ENCODE results near the gene VSTM4. TPM values are rescaled to one million over a fixed set of nuclear protein-coding genes. Genes with fewer than 3 reads are reported as not detected.

Gene VSTM4
- total and polyA plus RNA-seq, 4 donors = 1.0 to 3.1 (median 2.0) TPM

DNA sequence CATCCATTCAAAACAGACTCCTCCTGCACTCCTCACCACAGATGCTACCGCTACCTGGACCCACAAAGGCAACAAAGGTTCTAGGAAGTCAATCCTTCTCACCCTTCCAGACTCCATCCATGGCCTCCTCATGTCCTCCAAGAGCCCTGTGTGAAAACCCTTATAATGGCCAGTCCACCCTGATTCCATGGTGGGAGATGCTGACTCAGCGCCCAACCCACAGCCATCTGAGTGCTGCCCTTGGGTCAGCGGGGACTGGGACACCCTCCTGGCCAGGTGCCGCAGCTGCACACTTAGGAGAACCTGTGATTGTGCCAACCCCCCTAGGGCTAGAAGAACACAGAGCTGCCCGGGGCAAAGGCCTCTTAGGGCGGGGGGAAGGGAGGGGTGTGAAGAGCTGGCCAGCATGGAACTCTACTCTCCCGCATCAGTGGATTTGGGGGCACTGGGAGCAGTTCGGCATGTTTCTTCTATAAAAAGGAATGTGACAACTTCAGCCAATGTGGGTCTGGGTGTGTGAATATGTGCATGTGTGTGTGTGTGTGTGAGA lies 47.5 kb upstream of the VSTM4 start:
- Histone ChIP-seq H3K4me3 (ENCODE audit: low read depth in 1 of 3, low read length in 3 of 3) (no peak overlapping the region), H3K27ac (ENCODE audit: low read depth in 1 of 2, low read length in 2 of 2) (no peak overlapping the region), H3K27me3 (ENCODE audit: control insufficient read depth in 4 of 4, insufficient read depth in 4 of 4, low read length in 3 of 4) (no peaks in the 10 kb centered on the region), H3K4me1 (ENCODE audit: control insufficient read depth in 4 of 4, insufficient read depth in 4 of 4, low read length in 3 of 4) (no peaks in the 10 kb centered on the region), H3K9ac (ENCODE audit: low read depth in 1 of 2, low read length in 2 of 2) (no peak overlapping the region), H3K36me3 (ENCODE audit: control insufficient read depth in 4 of 4, insufficient read depth in 3 of 4, low read depth in 1 of 4, low read length in 3 of 4) (no peaks in the 10 kb centered on the region), H3K9me3 (ENCODE audit: control insufficient read depth in 4 of 4, low read length in 3 of 4) (no peaks in the 10 kb centered on the region)
- TF ChIP-seq, protein P1, sequence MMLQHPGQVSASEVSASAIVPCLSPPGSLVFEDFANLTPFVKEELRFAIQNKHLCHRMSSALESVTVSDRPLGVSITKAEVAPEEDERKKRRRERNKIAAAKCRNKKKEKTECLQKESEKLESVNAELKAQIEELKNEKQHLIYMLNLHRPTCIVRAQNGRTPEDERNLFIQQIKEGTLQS (IDR thresholded peaks at IDR 0.05) = no peak
- TF ChIP-seq RAD21 (IDR thresholded peaks at IDR 0.05) = no peak
- no peak for TF ChIP-seq RXRA (IDR thresholded peaks at IDR 0.05)
- TF ChIP-seq FOXA1 (IDR thresholded peaks at IDR 0.05) = no peak
- no peak for TF ChIP-seq YY1 (IDR thresholded peaks at IDR 0.05)
- TF ChIP-seq TAF1 (conservative IDR thresholded peaks at IDR 0.05) = no peak
- TF ChIP-seq, protein P2, sequence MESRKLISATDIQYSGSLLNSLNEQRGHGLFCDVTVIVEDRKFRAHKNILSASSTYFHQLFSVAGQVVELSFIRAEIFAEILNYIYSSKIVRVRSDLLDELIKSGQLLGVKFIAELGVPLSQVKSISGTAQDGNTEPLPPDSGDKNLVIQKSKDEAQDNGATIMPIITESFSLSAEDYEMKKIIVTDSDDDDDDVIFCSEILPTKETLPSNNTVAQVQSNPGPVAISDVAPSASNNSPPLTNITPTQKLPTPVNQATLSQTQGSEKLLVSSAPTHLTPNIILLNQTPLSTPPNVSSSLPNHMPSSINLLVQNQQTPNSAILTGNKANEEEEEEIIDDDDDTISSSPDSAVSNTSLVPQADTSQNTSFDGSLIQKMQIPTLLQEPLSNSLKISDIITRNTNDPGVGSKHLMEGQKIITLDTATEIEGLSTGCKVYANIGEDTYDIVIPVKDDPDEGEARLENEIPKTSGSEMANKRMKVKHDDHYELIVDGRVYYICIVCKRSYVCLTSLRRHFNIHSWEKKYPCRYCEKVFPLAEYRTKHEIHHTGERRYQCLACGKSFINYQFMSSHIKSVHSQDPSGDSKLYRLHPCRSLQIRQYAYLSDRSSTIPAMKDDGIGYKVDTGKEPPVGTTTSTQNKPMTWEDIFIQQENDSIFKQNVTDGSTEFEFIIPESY (IDR thresholded peaks at IDR 0.05) = no peak
- no peak for TF ChIP-seq JUND (IDR thresholded peaks at IDR 0.05)
- TF ChIP-seq SP1 (IDR thresholded peaks at IDR 0.05) = no peak
- TF ChIP-seq, protein P3, sequence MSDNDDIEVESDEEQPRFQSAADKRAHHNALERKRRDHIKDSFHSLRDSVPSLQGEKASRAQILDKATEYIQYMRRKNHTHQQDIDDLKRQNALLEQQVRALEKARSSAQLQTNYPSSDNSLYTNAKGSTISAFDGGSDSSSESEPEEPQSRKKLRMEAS (IDR thresholded peaks at IDR 0.05) = no peak
- no peak for TF ChIP-seq FOXA2 (IDR thresholded peaks at IDR 0.05)
- TF ChIP-seq NR2F2 (IDR thresholded peaks at IDR 0.05) = no peak
- TF ChIP-seq GABPA (IDR thresholded peaks at IDR 0.05 in 1 of 2, conservative IDR thresholded peaks at IDR 0.05 in 1 of 2) = no peak
- WGBS = 82% methylated on average over 8 of the region's 8 CpGs
- DNase-seq (ENCODE audit: low spot score) = no peak

DNA sequence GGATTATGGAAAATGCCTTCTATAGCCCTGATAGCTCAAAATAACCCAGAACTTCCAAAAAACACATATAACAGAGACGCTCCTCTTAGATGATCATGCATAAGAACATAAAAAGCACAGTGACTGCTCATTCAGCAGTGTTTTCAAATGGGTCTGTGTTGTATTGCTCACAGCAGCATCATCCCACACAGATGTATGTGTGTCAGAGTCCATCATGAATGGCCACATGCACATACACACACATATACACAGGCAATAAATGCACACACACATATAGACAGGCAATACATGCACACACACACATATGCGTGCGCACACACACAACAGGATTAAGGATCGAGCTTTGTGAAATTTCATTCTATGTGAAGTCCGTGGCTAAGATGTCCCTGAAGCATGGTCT lies 46.7 kb upstream of the VSTM4 start:
- no peak overlapping the region for H3K9ac ChIP-seq (ENCODE audit: low read depth in 1 of 2, low read length in 2 of 2)
- H3K27me3 ChIP-seq (ENCODE audit: control insufficient read depth in 4 of 4, insufficient read depth in 4 of 4, low read length in 3 of 4) = no peaks in the 10 kb centered on the region
- no peaks in the 10 kb centered on the region for H3K9me3 ChIP-seq (ENCODE audit: control insufficient read depth in 4 of 4, low read length in 3 of 4)
- TF ChIP-seq, protein P4, sequence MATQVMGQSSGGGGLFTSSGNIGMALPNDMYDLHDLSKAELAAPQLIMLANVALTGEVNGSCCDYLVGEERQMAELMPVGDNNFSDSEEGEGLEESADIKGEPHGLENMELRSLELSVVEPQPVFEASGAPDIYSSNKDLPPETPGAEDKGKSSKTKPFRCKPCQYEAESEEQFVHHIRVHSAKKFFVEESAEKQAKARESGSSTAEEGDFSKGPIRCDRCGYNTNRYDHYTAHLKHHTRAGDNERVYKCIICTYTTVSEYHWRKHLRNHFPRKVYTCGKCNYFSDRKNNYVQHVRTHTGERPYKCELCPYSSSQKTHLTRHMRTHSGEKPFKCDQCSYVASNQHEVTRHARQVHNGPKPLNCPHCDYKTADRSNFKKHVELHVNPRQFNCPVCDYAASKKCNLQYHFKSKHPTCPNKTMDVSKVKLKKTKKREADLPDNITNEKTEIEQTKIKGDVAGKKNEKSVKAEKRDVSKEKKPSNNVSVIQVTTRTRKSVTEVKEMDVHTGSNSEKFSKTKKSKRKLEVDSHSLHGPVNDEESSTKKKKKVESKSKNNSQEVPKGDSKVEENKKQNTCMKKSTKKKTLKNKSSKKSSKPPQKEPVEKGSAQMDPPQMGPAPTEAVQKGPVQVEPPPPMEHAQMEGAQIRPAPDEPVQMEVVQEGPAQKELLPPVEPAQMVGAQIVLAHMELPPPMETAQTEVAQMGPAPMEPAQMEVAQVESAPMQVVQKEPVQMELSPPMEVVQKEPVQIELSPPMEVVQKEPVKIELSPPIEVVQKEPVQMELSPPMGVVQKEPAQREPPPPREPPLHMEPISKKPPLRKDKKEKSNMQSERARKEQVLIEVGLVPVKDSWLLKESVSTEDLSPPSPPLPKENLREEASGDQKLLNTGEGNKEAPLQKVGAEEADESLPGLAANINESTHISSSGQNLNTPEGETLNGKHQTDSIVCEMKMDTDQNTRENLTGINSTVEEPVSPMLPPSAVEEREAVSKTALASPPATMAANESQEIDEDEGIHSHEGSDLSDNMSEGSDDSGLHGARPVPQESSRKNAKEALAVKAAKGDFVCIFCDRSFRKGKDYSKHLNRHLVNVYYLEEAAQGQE (IDR thresholded peaks at IDR 0.05) = no peak
- TF ChIP-seq JUND (IDR thresholded peaks at IDR 0.05) = no peak
- TF ChIP-seq, protein P2 (IDR thresholded peaks at IDR 0.05) = no peak
- H3K36me3 ChIP-seq (ENCODE audit: control insufficient read depth in 4 of 4, insufficient read depth in 3 of 4, low read depth in 1 of 4, low read length in 3 of 4) = no peaks in the 10 kb centered on the region
- WGBS = 67% methylated on average over 5 of the region's 5 CpGs
- no peaks in the 10 kb centered on the region for H3K4me1 ChIP-seq (ENCODE audit: control insufficient read depth in 4 of 4, insufficient read depth in 4 of 4, low read length in 3 of 4)
- H3K4me3 ChIP-seq (ENCODE audit: low read depth in 1 of 3, low read length in 3 of 3) = no peak overlapping the region
- no peak for DNase-seq (ENCODE audit: low spot score)
- no peak overlapping the region for H3K27ac ChIP-seq (ENCODE audit: low read depth in 1 of 2, low read length in 2 of 2)

All from liver (tissue), 9 donors.